Testis (tissue), 5 donors: ENCODE results near the gene UBAP2L. TPM values are rescaled to one million over a fixed set of nuclear protein-coding genes. Genes with fewer than 3 reads are reported as not detected.

Experiments used
- DNase-seq: peaks from one replicate; pipeline ENCODE4 v3.0.0-alpha.2; 2019
- H3K27ac ChIP-seq, 2 donors: fragments of 200-600 bp; sonication (generic); one replicate each; pipeline ENCODE4 v1.5.1; 2019
- H3K27me3 ChIP-seq: fragments of 200-600 bp; sonication (generic); one replicate; pipeline ENCODE4 v1.5.1; 2019
- H3K36me3 ChIP-seq: fragments of 200-600 bp; sonication (generic); one replicate; pipeline ENCODE4 v1.5.1; 2017; ENCODE audit warnings: low read depth; ENCODE audit errors: missing control alignments
- H3K4me1 ChIP-seq: fragments of 200-600 bp; sonication (generic); one replicate; pipeline ENCODE4 v1.5.1; 2019
- H3K4me3 ChIP-seq, 2 donors: fragments of 200-600 bp; sonication (generic); one replicate each; pipeline ENCODE4 v1.5.1; 2017 to 2019
- H3K9me3 ChIP-seq: fragments of 200-600 bp; sonication (generic); one replicate; pipeline ENCODE4 v1.5.1; 2017
- POLR2A ChIP-seq: fragments of 450-650 bp; IDR thresholded peaks from one replicate; pipeline ENCODE4 v1.6.1; 2017; ENCODE audit warnings: antibody characterized with exemption, mild to moderate bottlenecking, moderate library complexity
- WGBS, 2 donors: methylation state at CpG; one replicate each; pipeline ENCODE4 v1.1.5; 2018; 5-methylcytosine and 5-hydroxymethylcytosine counted together
- intact Hi-C: fragments of 100-400 bp; cut with DNase I; formaldehyde crosslinking; loops from one replicate; pipeline ENCODE4 v1.15.1; 2023; ENCODE audit warnings: low total_unique reads
- long read RNA-seq, 2 donors: transcript quantifications; one replicate each; lab custom pipeline, GENCODE V29; 2026
- polyA plus RNA-seq: library from polyadenylated mRNA; stranded (reverse); fragments of 350-450 nt; fragmentation: Illumina TruSeq; extraction: RNeasy Lipid Tissue Mini Kit (QIAGEN cat#74804); gene quantifications from one replicate; pipeline ENCODE4 v1.2.3, GENCODE V29; 2014; ENCODE audit warnings: low read depth, low replicate concordance; ENCODE audit not compliant: insufficient read depth
- total RNA-seq, 2 donors: library from RNA; depleted of rRNA; stranded (reverse); fragments of >200 nt; gene quantifications; one replicate each; pipeline ENCODE4 v1.2.3, GENCODE V29; 2016
- TF ChIP-seq, protein P1 (sequence below), 3 experiments: fragments of 450-650 bp in 2 of 3; fragments of 200-600 bp in 1 of 3; sonication (generic) in 1 of 3; IDR thresholded peaks; one replicate each; pipeline ENCODE4 v1.5.1; 2016 to 2019; ENCODE audit warnings: antibody characterized with exemption in 3 of 3, mild to moderate bottlenecking in 2 of 3, moderate library complexity in 1 of 3

UBAP2L gene, protein sequence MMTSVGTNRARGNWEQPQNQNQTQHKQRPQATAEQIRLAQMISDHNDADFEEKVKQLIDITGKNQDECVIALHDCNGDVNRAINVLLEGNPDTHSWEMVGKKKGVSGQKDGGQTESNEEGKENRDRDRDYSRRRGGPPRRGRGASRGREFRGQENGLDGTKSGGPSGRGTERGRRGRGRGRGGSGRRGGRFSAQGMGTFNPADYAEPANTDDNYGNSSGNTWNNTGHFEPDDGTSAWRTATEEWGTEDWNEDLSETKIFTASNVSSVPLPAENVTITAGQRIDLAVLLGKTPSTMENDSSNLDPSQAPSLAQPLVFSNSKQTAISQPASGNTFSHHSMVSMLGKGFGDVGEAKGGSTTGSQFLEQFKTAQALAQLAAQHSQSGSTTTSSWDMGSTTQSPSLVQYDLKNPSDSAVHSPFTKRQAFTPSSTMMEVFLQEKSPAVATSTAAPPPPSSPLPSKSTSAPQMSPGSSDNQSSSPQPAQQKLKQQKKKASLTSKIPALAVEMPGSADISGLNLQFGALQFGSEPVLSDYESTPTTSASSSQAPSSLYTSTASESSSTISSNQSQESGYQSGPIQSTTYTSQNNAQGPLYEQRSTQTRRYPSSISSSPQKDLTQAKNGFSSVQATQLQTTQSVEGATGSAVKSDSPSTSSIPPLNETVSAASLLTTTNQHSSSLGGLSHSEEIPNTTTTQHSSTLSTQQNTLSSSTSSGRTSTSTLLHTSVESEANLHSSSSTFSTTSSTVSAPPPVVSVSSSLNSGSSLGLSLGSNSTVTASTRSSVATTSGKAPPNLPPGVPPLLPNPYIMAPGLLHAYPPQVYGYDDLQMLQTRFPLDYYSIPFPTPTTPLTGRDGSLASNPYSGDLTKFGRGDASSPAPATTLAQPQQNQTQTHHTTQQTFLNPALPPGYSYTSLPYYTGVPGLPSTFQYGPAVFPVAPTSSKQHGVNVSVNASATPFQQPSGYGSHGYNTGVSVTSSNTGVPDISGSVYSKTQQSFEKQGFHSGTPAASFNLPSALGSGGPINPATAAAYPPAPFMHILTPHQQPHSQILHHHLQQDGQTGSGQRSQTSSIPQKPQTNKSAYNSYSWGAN
- 100 to 1,000 TPM; 159 to 166 TPM for total RNA-seq
- polyA plus RNA-seq: 174 TPM
- long read RNA-seq, donor 1, partial matches to known transcripts: 116 of 122 reads
- long read RNA-seq, donor 1, other reads (novel, unspliced or antisense): 5 of 122 reads
- long read RNA-seq, donor 2, partial matches to known transcripts: 34 of 35 reads
- long read RNA-seq, donor 2, other reads (novel, unspliced or antisense): 0 of 35 reads

DNA sequence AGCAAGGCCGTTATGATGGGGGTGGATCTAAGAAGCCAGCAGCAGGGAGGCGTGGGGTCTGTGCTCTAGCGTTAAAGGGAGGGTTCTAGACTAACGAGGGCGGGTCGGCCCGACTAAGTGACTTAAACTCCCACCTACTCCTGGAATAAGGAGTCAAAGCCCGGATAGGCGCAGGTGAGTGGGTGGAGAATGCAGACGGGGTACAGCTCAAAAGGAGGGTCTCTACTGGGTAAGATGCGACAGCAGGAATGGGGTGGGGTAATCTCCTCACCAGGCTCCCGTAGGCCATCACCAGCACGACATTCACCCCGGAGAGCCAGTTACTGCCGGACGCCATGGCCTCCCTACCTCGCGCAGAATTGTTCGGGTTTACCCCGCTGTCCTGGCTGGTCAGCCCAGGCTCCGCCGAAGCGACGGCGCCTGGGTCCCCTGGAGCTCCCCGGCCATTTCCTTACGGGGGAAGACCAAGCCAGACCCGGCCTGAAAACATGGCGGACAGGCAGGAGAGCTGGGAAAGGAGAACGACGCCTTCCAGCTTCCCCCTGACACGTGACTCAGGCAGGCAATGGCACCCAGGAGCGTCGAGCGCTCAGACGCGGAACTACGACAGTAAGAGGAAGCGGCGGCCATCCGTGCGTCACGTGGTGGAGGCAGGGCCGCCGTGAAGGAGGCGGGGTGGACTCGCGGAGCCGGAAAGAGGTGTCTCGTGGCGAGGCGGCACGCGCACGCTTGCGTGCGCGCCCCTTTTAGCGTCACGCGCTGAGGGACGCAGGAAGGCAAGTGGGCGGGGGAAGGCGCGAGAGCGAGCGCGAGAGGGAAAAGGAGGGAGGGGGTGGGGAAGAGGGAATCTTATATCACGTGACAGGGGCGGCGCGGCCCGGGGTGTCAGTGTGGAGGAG, at the start of gene UBAP2L:
Gene UBAP2L (plus strand): TSS at position 885 of the 899 bp plus-strand sequence. CDS start 4,169 bp downstream, outside the sequence.
- peak; percentile 98 for DNase-seq
- TF ChIP-seq, protein P1, sequence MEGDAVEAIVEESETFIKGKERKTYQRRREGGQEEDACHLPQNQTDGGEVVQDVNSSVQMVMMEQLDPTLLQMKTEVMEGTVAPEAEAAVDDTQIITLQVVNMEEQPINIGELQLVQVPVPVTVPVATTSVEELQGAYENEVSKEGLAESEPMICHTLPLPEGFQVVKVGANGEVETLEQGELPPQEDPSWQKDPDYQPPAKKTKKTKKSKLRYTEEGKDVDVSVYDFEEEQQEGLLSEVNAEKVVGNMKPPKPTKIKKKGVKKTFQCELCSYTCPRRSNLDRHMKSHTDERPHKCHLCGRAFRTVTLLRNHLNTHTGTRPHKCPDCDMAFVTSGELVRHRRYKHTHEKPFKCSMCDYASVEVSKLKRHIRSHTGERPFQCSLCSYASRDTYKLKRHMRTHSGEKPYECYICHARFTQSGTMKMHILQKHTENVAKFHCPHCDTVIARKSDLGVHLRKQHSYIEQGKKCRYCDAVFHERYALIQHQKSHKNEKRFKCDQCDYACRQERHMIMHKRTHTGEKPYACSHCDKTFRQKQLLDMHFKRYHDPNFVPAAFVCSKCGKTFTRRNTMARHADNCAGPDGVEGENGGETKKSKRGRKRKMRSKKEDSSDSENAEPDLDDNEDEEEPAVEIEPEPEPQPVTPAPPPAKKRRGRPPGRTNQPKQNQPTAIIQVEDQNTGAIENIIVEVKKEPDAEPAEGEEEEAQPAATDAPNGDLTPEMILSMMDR (IDR thresholded peaks at IDR 0.05): peak in 1 of 3 experiments; percentile 15
- TF ChIP-seq POLR2A: peak; percentile 67
- Histone ChIP-seq H3K27me3 (no peaks in the 10 kb centered on the region), H3K27ac (peak within 1 kb of the TSS; percentile 98), H3K4me1 (peaks cover 32% of the 10 kb centered on the region), H3K4me3 (peak within 1 kb of the TSS; percentile 75 to 98), H3K9me3 (no peaks in the 10 kb centered on the region), H3K36me3 (no peaks in the 10 kb centered on the region)
- WGBS, 2 donors: 0% methylated on average over 63 to 73 of the region's 73 CpGs
- intact Hi-C loops: no loop called here

DNA sequence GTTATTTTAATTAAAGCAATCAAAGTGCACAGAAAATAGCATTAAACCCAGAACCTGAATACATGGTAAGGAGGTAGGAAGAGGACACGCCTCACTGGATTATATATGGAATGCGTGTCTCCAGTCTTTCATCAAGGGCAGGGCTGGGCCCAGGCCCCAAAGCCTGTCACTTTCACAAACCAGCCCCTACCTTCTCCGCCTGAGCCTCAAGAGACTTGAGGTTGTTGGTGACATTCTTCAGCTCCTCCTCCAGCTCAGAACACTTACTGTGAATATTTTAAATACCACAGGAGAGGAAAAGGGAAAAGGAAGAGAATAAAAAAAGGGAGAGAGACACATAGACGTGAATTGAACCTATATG, 49.6 kb upstream of the UBAP2L start:
- intact Hi-C loops: no loop called here
- H3K27me3 ChIP-seq: no peaks in the 10 kb centered on the region
- H3K27ac ChIP-seq: no peak overlapping the region
- no peak overlapping the region for H3K4me3 ChIP-seq
- no peak for DNase-seq
- H3K9me3 ChIP-seq: no peaks in the 10 kb centered on the region
- no peaks in the 10 kb centered on the region for H3K36me3 ChIP-seq
- peaks cover 5% of the 10 kb centered on the region for H3K4me1 ChIP-seq
- no peak for TF ChIP-seq POLR2A
- TF ChIP-seq, protein P1 (IDR thresholded peaks at IDR 0.05): no peak
- 92 to 94% methylated on average over 4 of the region's 4 CpGs for WGBS, 2 donors

DNA sequence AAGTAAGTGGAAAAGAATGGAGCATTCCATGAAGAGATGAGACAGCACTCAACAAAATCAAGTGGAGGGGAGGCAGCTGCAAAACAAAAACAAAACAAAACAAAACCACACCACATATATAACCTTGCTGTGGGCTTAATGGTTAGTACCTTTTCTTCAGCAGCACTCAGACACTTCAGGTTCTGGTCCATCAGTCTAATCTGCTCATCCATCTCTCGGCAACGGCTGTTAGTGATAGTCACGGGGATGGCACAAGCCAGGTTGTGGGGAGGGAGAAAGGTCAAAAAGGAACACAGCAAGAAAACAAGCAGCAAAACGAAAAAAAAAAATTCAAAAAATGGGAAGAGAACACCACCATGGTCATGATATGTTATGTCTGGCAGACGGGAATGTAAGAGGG, 48.9 kb upstream of the UBAP2L start:
- no peaks in the 10 kb centered on the region for H3K27me3 ChIP-seq
- H3K4me3 ChIP-seq: no peak overlapping the region
- TF ChIP-seq, protein P1 (IDR thresholded peaks at IDR 0.05): no peak
- TF ChIP-seq POLR2A: no peak
- 84 to 87% methylated on average over 5 of the region's 5 CpGs for WGBS, 2 donors
- no peak for DNase-seq
- H3K27ac ChIP-seq: no peak overlapping the region
- intact Hi-C loops: no loop called here
- no peaks in the 10 kb centered on the region for H3K9me3 ChIP-seq
- peaks cover 9% of the 10 kb centered on the region for H3K4me1 ChIP-seq
- no peaks in the 10 kb centered on the region for H3K36me3 ChIP-seq

DNA sequence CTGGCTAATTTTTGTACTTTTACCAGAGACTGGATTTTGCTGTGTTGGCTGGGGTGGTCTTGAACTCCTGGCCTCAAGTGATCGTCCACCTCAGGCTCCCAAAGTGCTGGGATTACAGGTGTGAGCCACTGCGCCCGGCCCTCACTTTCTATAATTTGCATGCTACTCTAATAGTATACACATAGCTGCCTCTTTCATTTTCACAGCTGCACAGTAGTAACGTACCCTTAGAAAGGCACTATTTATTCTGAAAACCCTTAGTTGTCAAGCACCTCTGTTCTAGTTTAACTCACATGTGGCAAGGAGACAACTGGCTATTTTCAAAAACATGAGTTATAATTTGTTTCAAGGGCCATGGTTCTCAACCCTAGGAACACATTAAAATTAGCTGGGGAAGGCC, 46.1 kb upstream of the UBAP2L start:
- TF ChIP-seq, protein P1 (IDR thresholded peaks at IDR 0.05): no peak
- no peak for TF ChIP-seq POLR2A
- DNase-seq: no peak
- no peaks in the 10 kb centered on the region for H3K36me3 ChIP-seq
- H3K4me1 ChIP-seq: peaks cover 37% of the 10 kb centered on the region
- H3K9me3 ChIP-seq: no peaks in the 10 kb centered on the region
- 95 to 96% methylated on average over 4 of the region's 4 CpGs for WGBS, 2 donors
- H3K4me3 ChIP-seq: no peak overlapping the region
- no peaks in the 10 kb centered on the region for H3K27me3 ChIP-seq
- no peak overlapping the region for H3K27ac ChIP-seq
- intact Hi-C loops: no loop called here
